HG02571 (cell line): ENCODE measurements around the gene HES5.
"Not testable (repeated sequence)": the region's sequence is repeated elsewhere in the genome, so short reads cannot be mapped to it uniquely, and the experiment has no call there.

ENCODE experiments used
- ATAC-seq: cut with Tn5 transposase; IDR thresholded peaks from one replicate; pipeline ENCODE4 v1.9.1; 2021; ENCODE audit warnings: mild to moderate bottlenecking, moderate library complexity; ENCODE audit not compliant: unreplicated experiment

HES5 gene

GRCh38 chr1:2529784-2530512 is at the start of gene HES5:
HES5 (minus strand) TSS chr1:2530263; CDS start chr1:2530164, 99 bp downstream.
- no peak for ATAC-seq

- ATAC-seq, result no peak
Observed at GRCh38 chr1:2578758-2579118, 48.7 kb upstream of the HES5 start.

GRCh38 chr1:2577565-2578075 is 47.6 kb upstream of the HES5 start:
- peak; percentile 34 for ATAC-seq

- no peak for ATAC-seq
Observed at GRCh38 chr1:2575801-2576663, 46.0 kb upstream of the HES5 start.

GRCh38 chr1:2574350-2574749 is 44.3 kb upstream of the HES5 start:
- ATAC-seq, result no peak

GRCh38 chr1:2573250-2573920 is 43.3 kb upstream of the HES5 start:
- ATAC-seq, result no peak

- ATAC-seq, result no peak
Observed at GRCh38 chr1:2571348-2571747, 41.3 kb upstream of the HES5 start.

- ATAC-seq, result no peak
Observed at GRCh38 chr1:2570332-2570731, 40.3 kb upstream of the HES5 start.

- ATAC-seq, result not testable (repeated sequence)
Observed at GRCh38 chr1:2569703-2570102, 39.6 kb upstream of the HES5 start.

GRCh38 chr1:2569060-2569459 is 39.0 kb upstream of the HES5 start:
- ATAC-seq, result no peak

GRCh38 chr1:2568187-2568816 is 38.2 kb upstream of the HES5 start:
- not testable (repeated sequence) for ATAC-seq

GRCh38 chr1:2567083-2567679 is 37.1 kb upstream of the HES5 start:
- ATAC-seq, result no peak

GRCh38 chr1:2566101-2567045 is 36.3 kb upstream of the HES5 start:
- ATAC-seq, result no peak

GRCh38 chr1:2564815-2565374 is 34.8 kb upstream of the HES5 start:
- no peak for ATAC-seq

- no peak for ATAC-seq
Observed at GRCh38 chr1:2564006-2564814, 34.1 kb upstream of the HES5 start.

- no peak for ATAC-seq
Observed at GRCh38 chr1:2563205-2563604, 33.1 kb upstream of the HES5 start.

- ATAC-seq, result no peak
Observed at GRCh38 chr1:2561898-2562895, 32.1 kb upstream of the HES5 start.
